ENCODE data around the gene SLC18A2.

Gene SLC18A2

DNA sequence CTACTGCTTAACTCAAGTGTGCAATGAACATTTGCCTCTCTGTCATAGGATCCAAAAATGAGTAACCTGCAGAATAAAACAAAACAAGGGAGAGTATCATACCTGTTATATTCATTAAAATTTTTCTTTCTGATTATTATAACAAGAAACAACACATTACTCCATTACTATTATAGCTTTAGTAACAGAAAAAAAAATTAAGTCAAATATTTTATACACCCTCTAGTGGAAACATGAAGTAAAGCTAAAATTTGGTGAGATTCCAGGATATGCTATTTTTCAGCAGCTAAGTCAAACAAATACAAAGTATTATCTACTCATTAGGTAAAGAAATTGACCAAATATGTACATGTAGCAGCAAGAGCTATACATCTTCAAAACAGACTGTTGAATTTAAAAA, 78.0 kb downstream of the SLC18A2 start:
- no peak for ATAC-seq

DNA sequence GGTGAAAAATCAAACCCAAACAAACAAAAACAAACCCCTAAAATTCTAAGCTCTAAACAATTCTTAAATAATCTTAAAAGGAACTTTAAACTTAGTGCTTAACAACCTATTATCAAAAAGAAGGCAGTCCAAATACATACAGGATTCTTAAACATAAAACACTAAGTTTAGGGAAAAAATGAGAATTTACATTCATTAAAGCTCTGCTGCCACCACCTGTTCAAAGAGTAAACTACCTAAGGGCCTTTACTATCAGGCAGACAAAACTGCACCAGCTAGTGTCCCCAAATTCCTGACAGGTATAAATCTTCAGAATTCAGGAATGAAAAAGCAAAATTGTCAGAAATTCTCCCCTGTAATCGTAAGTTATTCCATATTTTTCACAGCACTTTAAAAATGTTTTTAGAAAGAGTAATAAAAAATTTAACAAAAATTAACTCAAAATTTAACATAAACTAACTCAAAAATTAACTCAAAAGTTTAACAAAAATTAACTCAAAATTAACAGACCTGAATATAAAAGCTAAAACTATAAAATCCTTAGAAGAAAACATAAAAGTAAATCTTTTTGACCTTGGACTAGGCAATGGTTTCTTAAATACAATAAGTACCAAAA, 79.2 kb downstream of the SLC18A2 start:
- no peak for ATAC-seq

DNA sequence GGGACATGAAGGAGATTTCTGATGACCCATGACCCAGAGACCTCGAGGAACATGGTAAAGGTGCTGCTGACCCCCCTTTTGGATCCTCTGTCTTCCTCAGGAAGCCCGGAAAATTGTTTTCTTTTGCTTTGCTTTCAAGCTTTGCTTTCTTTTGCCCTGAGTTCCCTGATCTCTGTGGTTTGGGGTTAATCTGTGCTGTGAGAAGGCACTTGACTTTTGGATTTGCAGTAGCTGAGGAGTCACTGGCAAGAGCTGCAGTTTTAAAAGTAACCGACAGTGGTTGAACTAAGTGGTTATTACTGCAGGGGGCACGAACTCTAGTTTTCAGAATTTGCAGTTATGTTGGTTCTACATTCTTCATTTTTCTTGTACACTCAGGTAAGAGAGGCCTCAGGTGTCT, 81.3 kb downstream of the SLC18A2 start:
- ATAC-seq = no peak

DNA sequence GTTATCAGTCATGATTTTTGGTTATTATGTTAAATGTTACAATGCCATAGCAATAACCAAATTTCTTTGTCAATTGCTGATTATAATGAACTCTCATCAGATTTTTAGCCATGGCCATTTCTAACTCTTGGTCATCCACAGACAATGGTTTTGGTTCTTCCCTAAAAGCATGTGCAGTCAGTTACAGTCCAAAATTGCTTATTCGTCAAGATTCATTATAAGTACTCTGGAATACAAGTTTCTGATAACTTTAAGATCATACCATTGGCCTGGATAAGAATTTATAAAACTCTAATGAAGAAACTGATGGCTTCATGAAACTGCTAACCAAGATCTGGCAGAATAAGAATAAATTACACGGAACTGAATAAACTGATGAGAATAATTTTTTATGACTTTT, 83.5 kb downstream of the SLC18A2 start:
- no peak for ATAC-seq

DNA sequence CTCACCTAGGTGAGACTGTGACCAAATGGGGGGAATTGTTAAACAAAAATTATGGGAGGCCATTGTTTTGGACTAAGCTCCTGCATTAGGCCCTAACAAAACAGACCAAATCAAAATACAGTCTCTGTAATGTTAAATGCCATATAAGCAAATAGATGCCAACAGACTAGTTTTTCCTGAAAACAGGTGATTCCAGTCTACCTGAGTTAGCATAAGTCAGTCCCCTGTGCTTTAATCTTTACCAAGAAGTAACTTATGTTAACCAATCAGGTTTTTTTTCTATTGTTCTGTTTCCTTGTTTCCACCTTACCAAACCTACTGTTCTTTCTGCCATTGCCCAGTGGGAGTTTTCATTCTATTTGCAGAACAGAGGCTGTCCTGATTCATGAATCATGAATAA, 86.3 kb downstream of the SLC18A2 start:
- ATAC-seq = no peak
